Hepatocyte (in vitro differentiated cells): ENCODE measurements around the gene AP1AR. TPM values are rescaled to one million over a fixed set of nuclear protein-coding genes. Genes with fewer than 3 reads are reported as not detected.
A peak's percentile ranks its signal among the peaks of the same experiment; 100 is the strongest.

Experiments used
- DNase-seq: peaks from one replicate; pipeline ENCODE4 v3.0.0-alpha.2; 2016; ENCODE audit warnings: low spot score
- H2AFZ ChIP-seq: fragments of 200-600 bp; sonication (generic); 2 replicates; pipeline ENCODE4 v1.6.0; 2016; ENCODE audit warnings: antibody characterized with exemption, mild to moderate bottlenecking
- H3K27ac ChIP-seq: fragments of 200-600 bp; sonication (generic); 2 replicates; pipeline ENCODE4 v1.5.1; 2016; ENCODE audit warnings: mild to moderate bottlenecking
- H3K27me3 ChIP-seq: fragments of 200-600 bp; sonication (generic); 2 replicates; pipeline ENCODE4 v1.6.1; 2016
- H3K36me3 ChIP-seq: fragments of 200-600 bp; sonication (generic); replicated peaks from 2 replicates; pipeline ENCODE4 v1.5.1; 2016; ENCODE audit warnings: low read depth; ENCODE audit not compliant: insufficient read depth
- H3K4me1 ChIP-seq: fragments of 200-600 bp; sonication (generic); 2 replicates; pipeline ENCODE4 v1.5.1; 2016; ENCODE audit warnings: mild to moderate bottlenecking, moderate library complexity; ENCODE audit not compliant: insufficient read depth
- H3K4me2 ChIP-seq: fragments of 200-600 bp; sonication (generic); 2 replicates; pipeline ENCODE4 v1.6.0; 2016
- H3K4me3 ChIP-seq: fragments of 200-600 bp; sonication (generic); 2 replicates; pipeline ENCODE4 v1.5.1; 2016; ENCODE audit warnings: mild to moderate bottlenecking
- H3K79me2 ChIP-seq: fragments of 200-600 bp; sonication (generic); 2 replicates; pipeline ENCODE4 v1.6.0; 2017; ENCODE audit warnings: mild to moderate bottlenecking
- H3K9me2 ChIP-seq: fragments of 200-600 bp; sonication (generic); replicated peaks from 2 replicates; pipeline ENCODE4 v1.6.0; 2017; ENCODE audit warnings: mild to moderate bottlenecking; ENCODE audit not compliant: insufficient read depth
- H3K9me3 ChIP-seq: fragments of 200-600 bp; sonication (generic); 2 replicates; pipeline ENCODE4 v1.5.1; 2016; ENCODE audit warnings: low read depth, mild to moderate bottlenecking
- H4K20me1 ChIP-seq: fragments of 200-600 bp; sonication (generic); 2 replicates; pipeline ENCODE4 v1.6.0; 2016; ENCODE audit warnings: mild to moderate bottlenecking; ENCODE audit not compliant: insufficient read depth, poor library complexity, severe bottlenecking
- CTCF ChIP-seq: fragments of 200-600 bp; sonication (generic); IDR thresholded peaks from 2 replicates; pipeline ENCODE4 v1.5.1; 2016; ENCODE audit warnings: antibody characterized with exemption, mild to moderate bottlenecking; ENCODE audit not compliant: poor library complexity
- EZH2 ChIP-seq: fragments of 200-600 bp; sonication (generic); IDR thresholded peaks from 2 replicates; pipeline ENCODE4 v1.6.1; 2016; ENCODE audit warnings: antibody characterized with exemption, mild to moderate bottlenecking, borderline replicate concordance
- EZH2phosphoT487 ChIP-seq: fragments of 200-600 bp; sonication (generic); IDR thresholded peaks from one replicate; pipeline ENCODE4 v1.6.1; 2018; ENCODE audit warnings: antibody characterized with exemption, mild to moderate bottlenecking, low read depth, moderate library complexity; ENCODE audit not compliant: unreplicated experiment, severe bottlenecking
- WGBS: methylation state at CpG from one replicate; pipeline ENCODE4 v1.1.6; 2016; ENCODE audit warnings: low lambda C conversion rate; ENCODE audit errors: missing lambda C conversion rate; 5-methylcytosine and 5-hydroxymethylcytosine counted together
- polyA plus RNA-seq: library from polyadenylated mRNA; unstranded; fragments of >200 nt; fragmentation: Nextera tagmentation; extraction: Ambion mirVana; gene quantifications from 2 replicates; pipeline ENCODE4 v1.2.1, GENCODE V29; 2016
- total RNA-seq: library from RNA; depleted of rRNA; stranded (reverse); fragments of >200 nt; gene quantifications from 2 replicates; pipeline ENCODE4 v1.2.3, GENCODE V29; 2014

The AP1AR gene
- total and polyA plus RNA-seq, 2 experiments from 2014 or later: 22.6 to 48.1 TPM

- DNase-seq: peak; percentile 34
- Histone ChIP-seq H4K20me1 (no peaks in the 10 kb centered on the region), H3K4me2 (no peak overlapping the region)
Observed at GRCh38 chr4:112214390-112215264, 17.0 kb upstream of the AP1AR start.

GRCh38 chr4:112219826-112220366, 11.7 kb upstream of the AP1AR start:
- TF ChIP-seq EZH2phosphoT487: no peak
- no peak for TF ChIP-seq EZH2
- no peak for TF ChIP-seq CTCF
- DNase-seq: no peak
- 94% methylated on average over 7 of the region's 7 CpGs for WGBS
- no peaks in the 10 kb centered on the region for H3K27me3 ChIP-seq
- no peak overlapping the region for H3K27ac ChIP-seq
- H3K79me2 ChIP-seq: no peaks in the 10 kb centered on the region
- H3K4me3 ChIP-seq: no peak overlapping the region
- H3K36me3 ChIP-seq: no peaks in the 10 kb centered on the region
- H4K20me1 ChIP-seq: no peaks in the 10 kb centered on the region
- H3K4me2 ChIP-seq: no peak overlapping the region
- no peaks in the 10 kb centered on the region for H3K9me3 ChIP-seq
- no peaks in the 10 kb centered on the region for H3K4me1 ChIP-seq
- H2AFZ ChIP-seq: no peak overlapping the region
- no peaks in the 10 kb centered on the region for H3K9me2 ChIP-seq

More at GRCh38 chr4:112214390-112215264, 17.0 kb upstream of the AP1AR start:
- Histone ChIP-seq H3K36me3 (no peaks in the 10 kb centered on the region), H3K27me3 (no peaks in the 10 kb centered on the region), H3K9me3 (no peaks in the 10 kb centered on the region), H2AFZ (no peak overlapping the region), H3K4me1 (no peaks in the 10 kb centered on the region), H3K9me2 (no peaks in the 10 kb centered on the region), H3K79me2 (no peaks in the 10 kb centered on the region), H3K27ac (no peak overlapping the region), H3K4me3 (no peak overlapping the region)
- TF ChIP-seq CTCF (peak; percentile 58), EZH2 (no peak)

GRCh38 chr4:112222219-112222955, 9.2 kb upstream of the AP1AR start:
- DNase-seq: no peak
- H3K9me2 ChIP-seq: no peaks in the 10 kb centered on the region
- TF ChIP-seq CTCF (no peak), EZH2phosphoT487 (no peak), EZH2 (no peak)
- H3K27ac ChIP-seq: no peak overlapping the region
- no peaks in the 10 kb centered on the region for H3K79me2 ChIP-seq
- no peak overlapping the region for H3K4me2 ChIP-seq
- no peaks in the 10 kb centered on the region for H3K9me3 ChIP-seq
- WGBS: 98% methylated on average over 38 of the region's 43 CpGs
- no peaks in the 10 kb centered on the region for H3K4me1 ChIP-seq
- no peaks in the 10 kb centered on the region for H4K20me1 ChIP-seq
- H2AFZ ChIP-seq: no peak overlapping the region
- H3K27me3 ChIP-seq: no peaks in the 10 kb centered on the region
- no peak overlapping the region for H3K4me3 ChIP-seq
- H3K36me3 ChIP-seq: no peaks in the 10 kb centered on the region
